22Rv1 (cell line): ENCODE data around the gene ANXA6.
"Not testable (repeated sequence)": the region's sequence is repeated elsewhere in the genome, so short reads cannot be mapped to it uniquely, and the experiment has no call there.

Experiments
- ZFX ChIP-seq: fragments of 450-650 bp; IDR thresholded peaks from 2 replicates; pipeline ENCODE4 v1.6.1; 2017; ENCODE audit warnings: antibody characterized with exemption, borderline replicate concordance
- TF ChIP-seq, protein P1 (sequence below): fragments of 450-650 bp; IDR thresholded peaks from 2 replicates; pipeline ENCODE4 v1.5.1; 2017; ENCODE audit warnings: mild to moderate bottlenecking

DNA sequence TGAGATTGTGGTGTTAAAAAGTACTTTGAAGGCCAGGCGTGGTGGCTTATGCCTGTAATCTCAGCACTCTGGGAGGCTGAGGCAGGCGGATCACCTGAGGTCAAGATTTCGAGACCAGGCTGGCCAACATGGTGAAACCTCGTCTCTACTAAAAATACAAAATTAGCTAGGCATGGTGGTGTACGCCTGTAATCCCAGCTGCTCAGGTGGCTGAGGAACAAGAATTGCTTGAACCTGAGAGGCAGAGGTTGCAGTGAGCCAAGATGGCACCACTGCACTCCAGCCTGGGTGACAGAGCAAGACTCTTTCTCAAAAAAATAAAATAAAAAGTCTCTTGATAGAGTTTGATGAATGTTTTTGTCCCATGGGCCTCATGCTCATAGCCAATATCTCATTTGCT is 18.7 kb upstream of the ANXA6 start:
- TF ChIP-seq, protein P1, sequence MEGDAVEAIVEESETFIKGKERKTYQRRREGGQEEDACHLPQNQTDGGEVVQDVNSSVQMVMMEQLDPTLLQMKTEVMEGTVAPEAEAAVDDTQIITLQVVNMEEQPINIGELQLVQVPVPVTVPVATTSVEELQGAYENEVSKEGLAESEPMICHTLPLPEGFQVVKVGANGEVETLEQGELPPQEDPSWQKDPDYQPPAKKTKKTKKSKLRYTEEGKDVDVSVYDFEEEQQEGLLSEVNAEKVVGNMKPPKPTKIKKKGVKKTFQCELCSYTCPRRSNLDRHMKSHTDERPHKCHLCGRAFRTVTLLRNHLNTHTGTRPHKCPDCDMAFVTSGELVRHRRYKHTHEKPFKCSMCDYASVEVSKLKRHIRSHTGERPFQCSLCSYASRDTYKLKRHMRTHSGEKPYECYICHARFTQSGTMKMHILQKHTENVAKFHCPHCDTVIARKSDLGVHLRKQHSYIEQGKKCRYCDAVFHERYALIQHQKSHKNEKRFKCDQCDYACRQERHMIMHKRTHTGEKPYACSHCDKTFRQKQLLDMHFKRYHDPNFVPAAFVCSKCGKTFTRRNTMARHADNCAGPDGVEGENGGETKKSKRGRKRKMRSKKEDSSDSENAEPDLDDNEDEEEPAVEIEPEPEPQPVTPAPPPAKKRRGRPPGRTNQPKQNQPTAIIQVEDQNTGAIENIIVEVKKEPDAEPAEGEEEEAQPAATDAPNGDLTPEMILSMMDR: not testable (repeated sequence)
- TF ChIP-seq ZFX: not testable (repeated sequence)
